WTC11 (cell line): ENCODE results near the gene TMEM205. TPM values are rescaled to one million over a fixed set of nuclear protein-coding genes. Genes with fewer than 3 reads are reported as not detected.

Experiments
- ATAC-seq: fragments of 200-7000 bp; cut with Tn5 transposase; 2 replicates; pipeline ENCODE4 v1.10.0; 2021; ENCODE audit warnings: mild to moderate bottlenecking, moderate library complexity
- CTCF ChIA-PET: fragments of 300-600 bp; sonication (Branson Sonifier 250); formaldehyde crosslinking; loops from one replicate; lab custom pipeline; 2021; ENCODE audit warnings: antibody characterized with exemption; lab: Charles Lee
- POLR2A ChIA-PET: fragments of 350-600 bp; sonication (Branson Sonifier 250); formaldehyde crosslinking; loops from one replicate; lab custom pipeline; 2021; ENCODE audit warnings: antibody characterized with exemption; lab: Charles Lee
- DNase-seq: peaks from one replicate; pipeline ENCODE4 v3.0.0; 2021; ENCODE audit warnings: low spot score
- H3K27ac Mint-ChIP-seq: 2 replicates; pipeline ENCODE4 v1.8.0; 2021; ENCODE audit warnings: mixed read lengths
- H3K27me3 Mint-ChIP-seq: 2 replicates; pipeline ENCODE4 v1.8.0; 2021; ENCODE audit warnings: low read depth, mild to moderate bottlenecking, moderate library complexity, mixed read lengths
- H3K36me3 Mint-ChIP-seq: 2 replicates; pipeline ENCODE4 v1.8.0; 2021; ENCODE audit warnings: mixed read lengths
- H3K4me1 Mint-ChIP-seq: 2 replicates; pipeline ENCODE4 v1.8.0; 2022; ENCODE audit warnings: mixed read lengths
- H3K4me3 Mint-ChIP-seq: 2 replicates; pipeline ENCODE4 v1.8.0; 2021; ENCODE audit warnings: mild to moderate bottlenecking, moderate library complexity, mixed read lengths
- H3K9me3 Mint-ChIP-seq: 2 replicates; pipeline ENCODE4 v1.8.0; 2021; ENCODE audit warnings: mixed read lengths
- ATF1 ChIP-seq: sonication (generic); formaldehyde crosslinking; IDR thresholded peaks from 2 replicates; pipeline ENCODE4 v1.8.1; 2023; ENCODE audit warnings: mild to moderate bottlenecking, moderate library complexity, missing genetic modification reagents
- CREB1 ChIP-seq: sonication (generic); formaldehyde crosslinking; IDR thresholded peaks from 2 replicates; pipeline ENCODE4 v1.8.0; 2023; ENCODE audit warnings: mild to moderate bottlenecking, missing genetic modification reagents
- CTCF ChIP-seq: fragments of 200-600 bp; IDR thresholded peaks from 2 replicates; pipeline ENCODE4 v1.8.0; 2022; ENCODE audit warnings: antibody characterized with exemption
- E2F5 ChIP-seq: sonication (generic); formaldehyde crosslinking; IDR thresholded peaks from 2 replicates; pipeline ENCODE4 v1.8.1; 2022; ENCODE audit warnings: mild to moderate bottlenecking, moderate library complexity, missing genetic modification reagents
- IRF1 ChIP-seq: sonication (generic); formaldehyde crosslinking; IDR thresholded peaks from 2 replicates; pipeline ENCODE4 v1.8.0; 2023; ENCODE audit warnings: missing genetic modification reagents
- IRF2 ChIP-seq: sonication (generic); formaldehyde crosslinking; IDR thresholded peaks from 2 replicates; pipeline ENCODE4 v1.8.0; 2022; ENCODE audit warnings: low read depth, missing genetic modification reagents, borderline replicate concordance
- MAX ChIP-seq: sonication (generic); formaldehyde crosslinking; IDR thresholded peaks from 2 replicates; pipeline ENCODE4 v1.8.0; 2022; ENCODE audit warnings: mild to moderate bottlenecking, missing genetic modification reagents
- MLX ChIP-seq: sonication (generic); formaldehyde crosslinking; IDR thresholded peaks from 2 replicates; pipeline ENCODE4 v1.8.1; 2023; ENCODE audit warnings: mild to moderate bottlenecking, missing genetic modification reagents, moderate library complexity
- NFE2L1 ChIP-seq: sonication (generic); formaldehyde crosslinking; IDR thresholded peaks from 2 replicates; pipeline ENCODE4 v1.8.1; 2023; ENCODE audit warnings: missing genetic modification reagents
- NFYB ChIP-seq: sonication (generic); formaldehyde crosslinking; conservative IDR thresholded peaks from 2 replicates; pipeline ENCODE4 v1.8.0; 2022; ENCODE audit warnings: low read depth, missing genetic modification reagents
- RELA ChIP-seq: sonication (generic); formaldehyde crosslinking; IDR thresholded peaks from 2 replicates; pipeline ENCODE4 v1.8.1; 2022; ENCODE audit warnings: missing genetic modification reagents, mild to moderate bottlenecking, borderline replicate concordance
- SOX15 ChIP-seq: fragments of 250-450 bp; sonication (Bioruptor Pico); IDR thresholded peaks from 2 replicates; pipeline ENCODE4 v1.9.0; 2021; ENCODE audit warnings: mild to moderate bottlenecking
- TP53 ChIP-seq: sonication (generic); formaldehyde crosslinking; IDR thresholded peaks from 2 replicates; pipeline ENCODE4 v1.8.1; 2023; ENCODE audit warnings: mild to moderate bottlenecking, missing genetic modification reagents
- ZMAT4 ChIP-seq: fragments of 250-450 bp; sonication (Bioruptor Pico); IDR thresholded peaks from 2 replicates; pipeline ENCODE4 v1.9.0; 2021; ENCODE audit warnings: mild to moderate bottlenecking
- ZNF121 ChIP-seq: sonication (generic); formaldehyde crosslinking; IDR thresholded peaks from 2 replicates; pipeline ENCODE4 v1.8.0; 2023; ENCODE audit warnings: missing genetic modification reagents
- ZNF138 ChIP-seq: sonication (generic); formaldehyde crosslinking; conservative IDR thresholded peaks from 2 replicates; pipeline ENCODE4 v1.8.1; 2022; ENCODE audit warnings: mild to moderate bottlenecking, moderate library complexity, missing genetic modification reagents
- ZNF263 ChIP-seq: sonication (generic); formaldehyde crosslinking; IDR thresholded peaks from 2 replicates; pipeline ENCODE4 v1.8.1; 2022; ENCODE audit warnings: low read depth, mild to moderate bottlenecking, moderate library complexity, missing genetic modification reagents
- ZNF317 ChIP-seq: sonication (generic); formaldehyde crosslinking; IDR thresholded peaks from 2 replicates; pipeline ENCODE4 v1.8.1; 2023; ENCODE audit warnings: low read depth, mild to moderate bottlenecking, moderate library complexity, missing genetic modification reagents, borderline replicate concordance
- ZNF532 ChIP-seq: fragments of 250-450 bp; sonication (Bioruptor Pico); IDR thresholded peaks from 2 replicates; pipeline ENCODE4 v1.9.0; 2021; ENCODE audit warnings: mild to moderate bottlenecking, borderline replicate concordance
- ZNF671 ChIP-seq: fragments of 250-450 bp; sonication (Bioruptor Pico); IDR thresholded peaks from 2 replicates; pipeline ENCODE4 v1.8.0; 2021; ENCODE audit warnings: mild to moderate bottlenecking
- ZSCAN18 ChIP-seq: fragments of 250-450 bp; sonication (Bioruptor Pico); IDR thresholded peaks from 2 replicates; pipeline ENCODE4 v2.1.2; 2022; ENCODE audit warnings: mild to moderate bottlenecking, moderate library complexity
- total RNA-seq: library from RNA; stranded (reverse); gene quantifications from 3 replicates; pipeline ENCODE4 v1.2.3, GENCODE V29; 2021

TMEM205 gene
- total RNA-seq, 1 experiment from 2014 or later = 69.9 TPM

GRCh38 chr19:11387162-11388034 is 41.3 kb upstream of the TMEM205 start:
- no peak overlapping the region for H3K27ac Mint-ChIP-seq
- no peak for DNase-seq

GRCh38 chr19:11384778-11385129 is 38.7 kb upstream of the TMEM205 start:
- POLR2A ChIA-PET = interaction anchor here (0.6 to 5.9 kb wide), 3 partner anchors 36 to 95 kb away, joined by 5 to 115 read pairs (median 6); partner anchors contain the start of genes ODAD3, PRKCSH and RGL3
- H3K9me3 Mint-ChIP-seq = peaks cover 3% of the 10 kb centered on the region; the same call in 1 of the 2 replicates
- DNase-seq = no peak
- H3K4me3 Mint-ChIP-seq = peak overlapping the region; percentile 91
- H3K4me1 Mint-ChIP-seq = peaks cover 19% of the 10 kb centered on the region
- no peak for ATAC-seq
- CTCF ChIA-PET = interaction anchor here (0.6 to 5.3 kb wide), 11 partner anchors 10 to 142 kb away, joined by 3 to 308 read pairs (median 35); partner anchors contain the start of genes CCDC159, ODAD3, PRKCSH and RGL3
- H3K36me3 Mint-ChIP-seq = peaks cover 4% of the 10 kb centered on the region
- no peak overlapping the region for H3K27ac Mint-ChIP-seq
- peaks cover 3% of the 10 kb centered on the region; the same call in 1 of the 2 replicates for H3K27me3 Mint-ChIP-seq
- TF ChIP-seq SOX15 (no peak), ZSCAN18 (CRISPR knock-in tag) (no peak), ZNF532 (no peak), CREB1 (CRISPR knock-in tag) (no peak), ZMAT4 (CRISPR knock-in tag) (no peak), IRF2 (CRISPR knock-in tag) (no peak), TP53 (CRISPR knock-in tag) (no peak), ZNF138 (CRISPR knock-in tag) (no peak)

More at GRCh38 chr19:11387162-11388034, 41.3 kb upstream of the TMEM205 start:
- H3K27me3 Mint-ChIP-seq = no peaks in the 10 kb centered on the region; the same call in 1 of the 2 replicates
- ATAC-seq = no peak
- TF ChIP-seq MAX (CRISPR knock-in tag) (no peak), ZNF317 (CRISPR knock-in tag) (no peak), RELA (CRISPR knock-in tag) (no peak), ATF1 (CRISPR knock-in tag) (no peak), ZNF121 (no peak), ZNF671 (no peak), IRF1 (CRISPR knock-in tag) (no peak), NFE2L1 (CRISPR knock-in tag) (no peak), E2F5 (CRISPR knock-in tag) (no peak), CTCF (no peak), CREB1 (CRISPR knock-in tag) (no peak), NFYB (CRISPR knock-in tag) (no peak), ZNF263 (CRISPR knock-in tag) (no peak), MLX (CRISPR knock-in tag) (no peak)
- ChIA-PET CTCF (interaction anchor here (0.7 to 0.8 kb wide), 2 partner anchors 26 to 505 kb away, joined by 3 to 4 read pairs; no protein-coding TSS in a partner anchor), POLR2A (no interaction called here)
- H3K4me3 Mint-ChIP-seq = no peak overlapping the region
- H3K9me3 Mint-ChIP-seq = peaks cover 9% of the 10 kb centered on the region
- 0 out of 2 replicates have a peak, but pooled peaks cover 3% of the 10 kb centered on the region for H3K36me3 Mint-ChIP-seq
- H3K4me1 Mint-ChIP-seq = peaks cover 5% of the 10 kb centered on the region; the same call in 1 of the 2 replicates
